HG03280 (cell line): ENCODE data around the gene RHOT2.
A peak's percentile ranks its signal among the peaks of the same experiment; 100 is the strongest.
"Not testable (repeated sequence)": the region's sequence is repeated elsewhere in the genome, so short reads cannot be mapped to it uniquely, and the experiment has no call there.

Experiments used
- ATAC-seq: cut with Tn5 transposase; IDR thresholded peaks from one replicate; pipeline ENCODE4 v1.9.1; 2021; ENCODE audit warnings: mild to moderate bottlenecking, moderate library complexity; ENCODE audit not compliant: unreplicated experiment

The RHOT2 gene

GRCh38 chr16:712740-713250, 44.9 kb downstream of the RHOT2 start:
- not testable (repeated sequence) for ATAC-seq

- no peak for ATAC-seq
These were observed 46.1 kb downstream of the RHOT2 start for GRCh38 chr16:714079-714478.

- peak; percentile 69 for ATAC-seq
These were observed 46.9 kb downstream of the RHOT2 start, which contains the start of gene METRN for GRCh38 chr16:714558-715476. METRN (plus strand) TSS chr16:715118; CDS start chr16:715290, 172 bp downstream.

- peak; percentile 17 for ATAC-seq
These were observed 47.7 kb downstream of the RHOT2 start for GRCh38 chr16:715477-716199.

- ATAC-seq, result no peak
These were observed 48.3 kb downstream of the RHOT2 start for GRCh38 chr16:716200-716568.

- ATAC-seq, result no peak
These were observed 48.9 kb downstream of the RHOT2 start for GRCh38 chr16:716768-717325.

GRCh38 chr16:717450-718245, 49.7 kb downstream of the RHOT2 start:
- no peak for ATAC-seq

- ATAC-seq, result no peak
These were observed 50.5 kb downstream of the RHOT2 start for GRCh38 chr16:718389-718788.

GRCh38 chr16:718922-719321, 51.0 kb downstream of the RHOT2 start:
- no peak for ATAC-seq

GRCh38 chr16:719815-720446, 52.0 kb downstream of the RHOT2 start:
- ATAC-seq, result no peak

GRCh38 chr16:720447-720989, 52.6 kb downstream of the RHOT2 start:
- peak; percentile 15 for ATAC-seq

GRCh38 chr16:720990-721764, 53.2 kb downstream of the RHOT2 start, which contains the start of gene ANTKMT:
ANTKMT (plus strand) TSS chr16:721146; CDS start chr16:721275, 129 bp downstream.
- peak; percentile 71 for ATAC-seq

- ATAC-seq, result no peak
These were observed 54.0 kb downstream of the RHOT2 start for GRCh38 chr16:721765-722540.

GRCh38 chr16:722835-723633, 55.1 kb downstream of the RHOT2 start:
- no peak for ATAC-seq

- ATAC-seq, result no peak
These were observed 55.8 kb downstream of the RHOT2 start for GRCh38 chr16:723695-724094.
